HG03575 (cell line): ENCODE results near the gene TSPAN11.

Experiments used
- ATAC-seq: cut with Tn5 transposase; IDR thresholded peaks from one replicate; pipeline ENCODE4 v1.9.1; 2021; ENCODE audit not compliant: unreplicated experiment, insufficient number of reproducible peaks, low FRiP score; ENCODE audit errors: extremely low read depth

The TSPAN11 gene

DNA sequence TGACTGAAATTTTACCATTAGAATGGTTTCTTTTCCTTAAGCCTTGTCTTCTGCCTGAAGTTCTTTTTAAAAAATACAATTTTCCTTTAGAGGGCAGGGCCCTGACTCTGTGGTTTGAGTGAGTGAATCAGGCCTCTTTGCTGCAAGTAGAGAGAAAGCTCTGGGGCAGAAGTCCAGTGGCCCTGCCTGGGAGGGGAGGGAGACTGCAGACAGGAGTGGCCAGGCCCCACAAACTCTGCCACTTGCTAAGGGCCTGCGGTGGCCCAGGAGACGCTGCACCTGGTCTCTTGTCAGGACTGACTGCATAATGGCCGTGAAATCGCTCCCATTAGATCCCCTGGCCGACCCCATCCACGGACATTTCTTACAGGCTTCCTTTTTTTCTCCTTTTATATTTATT lies 25.5 kb downstream of the TSPAN11 start:
- ATAC-seq, result no peak

DNA sequence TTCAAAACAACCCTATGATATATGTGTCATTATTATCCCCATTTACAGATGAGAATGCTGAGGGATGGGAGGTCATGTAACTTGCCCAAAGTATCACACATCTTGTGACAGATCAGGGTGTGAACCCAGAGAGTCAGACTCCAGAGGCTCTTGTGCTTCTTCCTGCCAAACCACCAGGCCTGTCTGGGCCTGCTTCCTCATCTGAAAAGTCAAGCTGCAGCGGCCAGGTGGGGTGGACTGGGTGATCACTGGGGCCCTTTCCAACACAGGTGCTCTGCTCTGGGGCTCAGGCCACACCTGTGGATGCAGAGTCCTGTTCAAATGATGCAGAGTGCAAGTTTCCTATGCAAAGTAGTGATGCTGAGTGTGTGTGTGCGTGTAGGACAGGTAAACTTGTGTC lies 26.7 kb downstream of the TSPAN11 start:
- ATAC-seq, result no peak

DNA sequence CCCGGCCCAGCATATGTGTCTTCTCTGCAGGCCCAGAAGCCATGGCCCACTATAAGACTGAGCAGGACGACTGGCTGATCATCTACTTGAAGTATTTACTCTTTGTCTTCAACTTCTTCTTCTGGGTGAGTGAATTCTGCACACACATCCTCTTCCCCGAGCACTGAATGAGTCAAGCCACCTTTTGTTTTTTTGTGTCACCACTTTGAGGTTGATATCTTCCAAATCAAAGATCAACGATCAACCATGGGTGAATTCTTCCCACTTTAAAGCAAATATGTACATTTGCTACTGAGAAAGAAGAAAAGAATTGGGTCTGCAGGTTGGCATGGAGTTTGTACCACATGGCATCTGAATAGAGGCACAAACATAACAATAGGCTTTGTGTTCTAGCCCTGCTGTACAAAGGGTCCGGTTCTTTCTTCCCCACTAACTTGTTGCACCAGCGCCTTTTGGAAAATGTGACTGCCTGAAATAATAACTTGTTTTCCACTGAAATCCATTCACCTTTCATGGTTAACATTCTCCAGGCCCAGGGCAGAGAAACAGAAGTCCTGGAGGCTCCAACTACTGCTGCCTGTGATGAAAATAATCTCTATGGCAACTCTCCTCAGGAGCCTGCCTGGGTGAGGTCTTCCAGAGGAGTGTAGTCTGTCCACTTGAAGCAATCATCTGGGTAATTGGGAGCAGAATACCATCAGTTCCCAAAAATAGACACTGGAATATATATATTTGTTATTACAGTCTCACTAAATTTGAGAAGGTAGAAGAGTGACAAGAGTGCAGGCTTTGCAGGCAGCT lies 27.6 kb downstream of the TSPAN11 start:
- no peak for ATAC-seq

DNA sequence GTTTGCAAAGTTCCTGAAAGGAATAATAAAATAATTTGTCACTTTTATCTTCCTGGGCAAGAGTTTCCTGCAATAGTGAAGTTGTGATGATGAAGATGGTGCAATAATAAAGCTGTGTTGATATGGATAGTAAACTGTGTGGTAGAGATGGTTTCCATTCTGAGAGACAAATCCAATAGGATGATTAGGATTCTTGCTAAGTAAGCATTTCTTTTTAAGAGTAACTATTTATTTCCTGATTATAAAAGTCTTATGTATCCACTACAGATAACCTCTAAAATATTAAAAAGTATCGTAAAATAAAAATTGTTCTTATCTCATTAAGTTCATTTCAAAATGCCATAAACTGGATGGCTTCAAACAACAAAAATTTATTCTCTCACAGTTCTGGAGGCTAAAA lies 28.7 kb downstream of the TSPAN11 start:
- ATAC-seq, result no peak

DNA sequence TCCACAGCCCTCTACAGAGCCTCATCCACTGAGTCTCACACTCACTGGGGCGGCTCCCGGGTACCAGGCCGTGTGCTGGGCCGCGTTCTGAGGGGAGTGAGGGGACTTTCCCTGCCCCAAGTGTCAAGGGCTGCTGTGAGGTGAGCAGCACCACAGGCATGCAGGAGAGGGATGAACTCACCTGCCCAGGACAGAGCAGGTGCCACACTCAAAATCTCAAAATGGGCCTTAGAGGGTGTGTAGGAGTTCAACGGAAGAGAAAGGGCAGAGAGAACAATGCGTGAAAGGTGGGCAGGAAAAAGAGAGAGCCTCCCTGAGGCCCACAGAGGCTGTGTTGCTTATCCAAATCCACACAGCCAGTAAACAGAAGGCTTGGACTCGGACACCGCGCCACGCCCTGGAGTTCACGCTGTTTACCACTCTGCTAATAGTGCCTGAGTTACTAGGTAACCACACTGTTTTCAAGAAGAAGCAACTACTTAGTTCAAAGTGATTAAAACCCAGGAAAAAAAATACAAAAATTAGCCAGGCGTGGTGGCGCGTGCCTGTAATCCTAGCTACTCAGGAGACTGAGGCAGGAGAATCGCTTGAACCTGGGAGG lies 32.7 kb downstream of the TSPAN11 start:
- no peak for ATAC-seq

DNA sequence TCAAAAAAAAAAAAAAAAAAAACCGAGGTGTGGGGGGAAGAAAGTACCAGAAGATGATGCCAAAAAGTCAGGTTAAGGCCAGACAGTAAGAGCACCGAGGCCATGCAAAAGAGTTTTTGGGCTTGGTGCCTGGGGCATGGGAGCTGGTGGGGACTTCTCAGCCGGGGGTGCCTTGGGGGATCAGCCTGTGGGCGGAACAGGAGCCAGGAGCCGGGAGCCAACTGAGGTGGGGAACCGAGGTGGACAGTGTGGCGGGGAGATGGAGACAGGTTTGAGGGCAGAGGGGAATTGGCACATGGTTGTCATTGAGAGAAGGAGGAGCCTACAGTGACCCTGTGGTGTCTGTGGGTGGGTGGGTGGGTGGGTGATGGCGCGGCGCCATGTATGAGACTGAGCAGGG lies 33.2 kb downstream of the TSPAN11 start:
- ATAC-seq, result no peak

DNA sequence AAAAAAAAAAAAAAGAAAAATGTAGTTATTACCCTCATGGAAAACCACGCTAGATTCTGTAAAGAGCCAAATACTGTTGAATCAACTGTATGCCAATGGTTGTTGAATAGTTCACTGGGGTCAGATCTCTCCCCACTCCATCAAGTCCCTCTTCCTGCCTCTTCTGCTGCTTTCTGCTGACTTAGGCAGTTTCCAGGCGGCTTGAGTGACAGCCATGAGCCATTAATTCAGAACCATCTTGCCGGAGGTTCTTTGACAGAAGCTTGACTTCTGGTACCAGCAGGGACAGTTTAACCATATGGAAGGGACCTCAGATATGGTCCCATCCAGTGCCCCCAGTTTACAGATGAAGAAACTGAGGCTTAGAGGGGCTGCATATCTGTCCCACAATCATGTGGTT lies 34.5 kb downstream of the TSPAN11 start:
- ATAC-seq, result no peak

DNA sequence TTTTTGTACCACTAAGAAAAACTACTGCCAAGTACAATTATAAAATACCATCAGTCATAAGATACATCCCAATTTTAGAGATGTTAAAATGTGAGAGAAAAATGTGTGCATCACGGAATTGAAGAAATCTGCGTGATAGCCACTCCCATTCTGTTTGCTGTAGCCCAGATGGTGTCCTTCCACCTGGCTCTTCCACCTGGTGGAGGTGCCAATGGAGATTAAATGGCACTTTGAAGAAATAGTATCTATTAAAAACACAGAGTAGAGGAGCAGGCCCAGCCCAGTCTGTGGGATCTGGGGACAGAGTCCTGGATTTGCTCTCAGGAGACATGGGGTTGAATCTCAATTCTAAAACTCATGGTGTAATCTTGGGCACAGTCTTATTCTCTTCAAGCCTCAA lies 35.5 kb downstream of the TSPAN11 start:
- ATAC-seq, result no peak

DNA sequence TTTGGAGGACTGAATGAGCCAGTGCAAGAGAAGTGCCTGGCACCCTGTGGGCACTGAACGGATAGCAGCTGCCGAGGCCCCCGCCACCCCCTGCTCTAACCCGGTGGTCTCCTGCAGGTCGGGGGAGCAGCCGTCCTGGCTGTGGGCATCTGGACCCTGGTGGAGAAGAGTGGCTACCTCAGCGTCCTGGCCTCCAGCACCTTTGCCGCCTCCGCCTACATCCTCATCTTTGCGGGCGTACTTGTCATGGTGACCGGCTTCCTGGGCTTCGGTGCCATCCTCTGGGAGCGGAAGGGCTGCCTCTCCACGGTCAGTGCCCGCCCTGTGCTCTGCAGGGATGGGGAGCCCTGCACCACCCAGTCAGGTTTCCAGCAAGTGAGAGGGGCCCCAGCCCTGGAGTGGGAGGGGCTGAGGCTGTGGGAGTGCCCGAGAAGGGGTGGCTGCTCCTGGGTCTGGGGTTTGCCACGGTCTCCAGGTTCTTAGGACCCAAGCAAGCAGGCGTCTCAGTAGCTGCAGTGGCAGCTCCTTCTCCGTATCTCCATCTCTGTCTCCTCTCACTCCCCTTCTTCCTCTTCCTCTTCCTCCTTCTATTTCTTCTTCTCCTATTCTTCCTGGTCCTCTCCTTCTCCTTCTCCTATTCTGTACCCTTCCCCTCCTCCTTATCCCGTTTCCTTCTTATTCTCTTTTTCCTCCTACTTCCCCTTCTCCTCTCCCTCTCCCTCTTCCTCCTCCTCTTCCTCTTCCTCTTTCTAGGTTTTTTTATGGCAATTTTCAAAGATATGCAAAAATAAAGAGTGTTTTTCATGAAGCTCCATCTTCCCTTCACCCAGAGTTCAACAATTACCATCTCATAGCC lies 37.4 kb downstream of the TSPAN11 start:
- no peak for ATAC-seq

DNA sequence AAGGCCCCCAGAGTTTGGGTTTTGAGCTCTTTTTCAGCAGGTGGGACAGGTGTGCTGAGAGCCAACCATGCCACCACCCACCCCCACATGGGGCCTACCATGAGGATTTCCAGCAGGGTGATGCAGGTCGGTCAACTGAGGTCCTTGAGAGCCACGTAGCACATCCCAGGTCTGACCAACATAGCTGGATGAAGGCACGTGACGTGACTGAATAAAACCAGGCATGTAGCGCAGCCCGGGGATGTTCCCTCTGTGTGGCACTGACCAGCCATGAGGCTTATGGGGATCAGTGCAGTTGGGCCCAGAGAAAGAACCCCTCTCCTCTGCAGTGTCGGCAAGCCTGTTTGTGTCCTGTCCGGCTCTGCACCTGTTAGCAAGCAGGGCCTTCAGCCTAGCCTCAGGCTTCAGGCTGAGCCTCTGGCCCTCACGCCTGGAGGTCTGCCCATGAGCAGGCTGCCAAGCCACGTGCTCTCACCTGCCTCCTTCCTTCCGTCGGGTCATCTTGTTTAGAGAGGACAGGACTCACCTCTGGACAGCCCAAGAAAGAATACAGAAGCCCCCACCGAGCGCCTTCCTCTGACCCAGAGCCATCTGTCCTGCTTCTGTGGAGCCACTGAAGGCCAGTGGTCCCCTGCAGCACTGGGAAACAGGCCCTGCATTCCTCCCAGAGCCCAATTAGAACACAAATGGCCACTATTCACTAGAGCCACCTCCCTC lies 38.5 kb downstream of the TSPAN11 start:
- no peak for ATAC-seq

DNA sequence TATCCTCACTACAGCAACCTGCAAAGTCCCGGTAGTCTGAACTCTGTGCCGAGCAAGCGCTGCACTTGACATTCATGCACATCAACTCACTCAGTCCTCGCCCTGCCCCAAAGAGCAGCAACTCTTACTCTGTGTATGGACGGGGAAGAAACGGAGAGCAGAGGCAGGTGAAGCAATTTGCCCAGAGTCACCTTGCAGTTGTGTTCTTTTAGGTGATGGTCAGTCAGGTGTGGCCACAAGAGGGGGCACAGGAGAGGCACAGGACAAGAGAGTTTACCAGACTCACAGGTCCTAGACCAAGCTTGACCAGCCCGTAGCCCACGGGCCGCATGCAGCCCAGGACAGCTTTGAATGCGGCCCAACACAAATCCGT lies 39.1 kb downstream of the TSPAN11 start:
- ATAC-seq, result no peak

DNA sequence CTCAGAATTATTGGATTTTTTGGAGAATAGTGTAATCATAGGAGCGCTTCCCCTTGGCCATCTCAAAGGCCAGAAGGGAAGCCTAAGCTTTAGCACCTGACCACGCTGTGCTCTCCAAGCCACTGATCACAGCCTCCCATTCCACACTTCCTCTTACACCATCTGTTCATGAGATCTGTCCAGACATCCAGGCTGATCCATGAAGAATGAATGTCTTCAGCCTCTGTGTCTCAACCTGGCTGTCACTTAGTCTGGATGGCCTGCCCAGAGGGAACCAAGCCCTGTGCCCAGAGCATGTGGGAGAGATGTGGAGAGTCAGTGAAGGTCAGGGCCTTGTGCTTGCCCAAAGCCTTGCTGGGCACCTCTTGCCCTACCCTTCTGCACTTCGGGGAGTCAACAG lies 40.5 kb downstream of the TSPAN11 start:
- ATAC-seq, result no peak

DNA sequence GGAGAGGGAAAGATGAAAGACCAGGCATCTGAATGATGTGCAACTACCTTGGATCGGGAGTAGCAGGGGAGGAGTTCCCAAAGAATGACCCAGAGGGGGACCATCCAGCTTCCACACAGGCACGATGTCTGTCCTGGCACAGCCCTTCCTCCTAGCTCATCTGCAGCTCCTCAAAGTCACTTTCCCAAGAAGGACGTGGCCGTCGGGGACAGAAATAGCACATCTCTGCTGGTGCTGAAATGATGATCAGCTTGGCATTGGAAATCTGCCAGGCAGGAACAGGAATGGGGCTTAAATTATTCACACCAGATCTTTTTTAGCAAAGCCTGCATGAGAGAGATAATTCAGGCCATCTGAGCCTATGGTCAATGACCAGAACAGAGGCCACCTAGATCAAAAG lies 41.7 kb downstream of the TSPAN11 start:
- no peak for ATAC-seq

DNA sequence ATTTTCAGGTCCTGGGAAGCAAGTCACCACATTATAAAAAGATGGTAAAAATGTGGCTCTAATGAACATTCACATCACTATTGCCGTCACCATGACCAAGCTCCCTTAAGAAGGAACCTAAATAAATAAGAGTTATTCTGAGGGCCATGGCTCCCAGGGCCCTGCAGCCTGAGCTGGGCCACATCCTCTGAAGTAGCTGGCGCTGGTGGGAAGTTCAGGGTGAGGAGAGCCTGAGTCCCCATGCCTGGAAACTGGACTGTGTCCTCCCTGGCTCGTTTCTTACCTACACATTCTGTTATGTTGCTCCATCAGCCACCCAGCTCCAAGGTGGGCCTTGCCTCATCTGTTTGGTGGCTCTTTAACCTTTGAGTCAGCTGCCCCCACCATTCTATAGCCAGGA lies 42.5 kb downstream of the TSPAN11 start:
- no peak for ATAC-seq

DNA sequence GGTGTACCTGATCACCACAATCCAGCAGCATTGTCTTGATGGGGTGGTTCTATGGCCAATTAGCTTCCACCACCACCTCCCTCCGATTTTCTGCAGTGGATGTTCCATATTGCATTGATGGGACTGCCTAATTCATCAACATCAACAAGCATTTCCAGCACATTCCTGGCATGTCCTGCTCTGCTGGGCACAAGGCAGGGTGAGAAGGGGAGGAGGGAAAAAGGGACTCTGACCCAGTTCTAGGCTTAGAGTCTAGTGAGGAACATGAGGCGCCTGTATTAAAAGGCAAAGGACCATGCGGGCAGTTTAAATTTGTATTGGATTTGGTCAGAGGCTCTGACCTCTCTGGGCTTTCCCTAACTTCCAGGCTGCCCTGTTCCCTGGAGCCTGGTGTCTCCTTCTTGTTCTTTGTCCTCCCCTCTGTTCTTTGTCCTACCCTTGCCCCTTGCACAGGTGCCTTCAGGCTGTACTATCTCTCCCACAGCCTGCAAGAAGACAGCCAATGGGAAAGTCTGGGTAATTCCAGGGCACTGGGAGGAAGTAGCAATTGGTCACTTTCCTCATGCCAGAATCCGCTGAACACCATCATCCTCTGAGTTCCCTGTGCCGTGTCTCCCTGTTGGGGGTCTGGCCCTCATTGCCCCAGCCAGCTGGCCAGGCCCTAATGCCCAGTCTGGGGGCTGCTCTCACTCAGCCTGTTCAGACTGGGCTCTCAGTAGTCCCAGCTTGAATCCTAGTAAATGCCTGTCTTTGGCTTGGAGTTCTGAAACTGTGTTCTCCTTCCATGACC lies 43.3 kb downstream of the TSPAN11 start:
- ATAC-seq, result no peak

DNA sequence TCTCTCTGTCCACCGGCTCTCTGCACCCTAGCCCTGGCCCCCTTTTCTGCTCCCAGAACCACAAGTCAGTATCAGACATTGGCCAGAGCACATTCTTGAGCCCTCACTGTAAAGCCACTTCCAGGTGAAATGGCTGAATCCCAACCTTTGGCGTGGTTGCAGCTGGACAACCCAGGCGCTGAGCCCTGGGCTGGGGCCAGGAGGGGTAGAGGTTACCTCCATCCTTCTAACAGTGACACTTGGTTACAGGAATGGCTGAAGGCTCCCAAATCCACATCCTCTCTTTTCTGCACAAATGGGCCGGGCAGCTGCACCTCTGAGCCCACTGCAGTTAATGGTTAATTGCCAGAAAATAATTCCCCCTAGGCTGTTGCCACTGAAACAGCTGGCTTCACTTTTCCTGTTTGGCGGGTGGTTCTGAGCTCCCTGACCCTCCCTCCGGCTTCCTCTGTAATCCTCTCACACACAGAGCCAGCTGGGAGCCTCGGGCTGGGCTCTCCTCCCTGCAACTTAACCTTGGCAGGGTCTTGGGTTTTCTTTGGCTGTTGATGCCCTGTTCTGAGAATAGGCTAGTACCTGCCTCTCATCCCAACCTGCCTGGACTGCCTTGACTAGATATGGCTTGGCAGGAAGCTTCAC lies 44.1 kb downstream of the TSPAN11 start:
- ATAC-seq, result no peak

DNA sequence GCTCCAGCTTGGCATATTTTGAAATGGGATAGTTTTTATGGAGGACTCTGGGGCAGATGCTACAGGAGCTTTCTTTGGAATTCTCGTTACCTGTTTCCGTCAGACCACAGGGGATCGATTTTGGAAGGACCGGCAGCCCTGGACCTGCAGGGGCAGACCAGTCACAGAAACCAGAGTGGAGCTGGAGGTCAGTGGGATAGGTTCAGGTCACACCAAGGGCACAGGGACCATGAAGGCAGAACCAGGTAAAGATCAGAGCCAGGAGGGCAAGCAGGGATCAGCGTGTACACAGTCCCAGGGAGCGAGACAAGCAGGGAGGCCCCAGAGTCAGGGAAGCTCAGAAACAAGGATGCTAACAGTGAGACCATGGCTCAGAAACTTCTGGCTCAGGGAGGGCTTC lies 45.5 kb downstream of the TSPAN11 start:
- no peak for ATAC-seq

DNA sequence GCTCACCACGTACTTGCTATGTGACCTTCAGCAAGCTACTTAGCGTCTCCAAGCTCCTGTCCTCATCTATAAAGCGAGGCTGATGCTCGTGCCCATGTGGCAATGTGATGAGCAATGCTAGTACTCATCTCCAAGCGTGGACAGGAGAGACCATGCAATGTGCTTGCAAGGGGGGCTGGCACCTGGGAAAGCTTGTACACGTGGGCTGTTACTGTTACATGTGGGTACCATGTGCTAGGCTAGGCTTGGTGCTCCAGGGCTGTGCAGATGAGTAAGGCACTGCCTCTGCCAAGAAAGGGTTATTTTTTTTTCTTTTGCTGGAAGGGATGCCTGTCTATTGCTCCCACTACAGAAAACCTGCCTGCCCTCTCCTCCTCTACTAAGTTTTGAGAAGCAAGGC lies 46.6 kb downstream of the TSPAN11 start:
- no peak for ATAC-seq
